ENCODE results near the gene MTRF1.

The MTRF1 gene

DNA sequence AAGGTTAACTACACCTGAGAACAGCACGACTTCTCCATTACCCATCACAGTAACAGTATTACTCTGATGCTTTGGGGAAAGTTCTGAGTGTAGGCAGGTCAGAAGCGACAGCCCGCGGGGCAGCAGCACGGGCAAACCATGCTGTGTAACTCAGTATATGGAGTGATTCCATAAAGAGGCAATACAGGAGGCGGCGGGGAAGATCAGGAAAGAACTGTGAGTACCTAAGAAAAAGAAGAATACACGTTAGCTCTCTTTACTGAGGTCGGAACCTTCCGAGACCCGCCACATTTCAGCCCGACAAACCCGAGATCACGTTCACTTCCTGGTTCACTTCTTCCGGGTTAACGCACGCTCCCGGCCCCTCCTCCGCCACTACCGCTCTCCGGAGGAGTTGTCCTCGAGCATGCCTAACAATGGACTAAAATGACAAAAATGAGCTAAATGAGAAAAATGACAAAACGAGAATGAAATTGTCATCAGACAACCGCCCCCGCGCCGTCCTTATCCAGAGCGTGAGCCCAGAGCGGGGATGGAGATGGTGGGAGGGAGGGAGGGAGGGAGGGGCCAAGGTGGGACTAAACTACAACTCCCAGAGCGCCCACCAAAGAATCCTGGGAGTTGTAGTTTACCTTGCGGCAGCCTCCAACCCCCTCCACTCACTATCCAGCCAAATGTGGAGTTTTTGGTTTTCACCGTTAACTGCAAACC is at the start of gene MTRF1:
Gene MTRF1 (minus strand): TSS at position 316 of the 711 bp plus-strand sequence. CDS start 2,669 bp downstream, outside the sequence.
- TF ChIP-seq GATA2 (IDR thresholded peaks at IDR 0.05; ENCODE audit: low read depth, low read length), result no peak
- no peak for TF ChIP-seq GATA3 (IDR thresholded peaks at IDR 0.05; ENCODE audit: low read depth, low read length)

DNA sequence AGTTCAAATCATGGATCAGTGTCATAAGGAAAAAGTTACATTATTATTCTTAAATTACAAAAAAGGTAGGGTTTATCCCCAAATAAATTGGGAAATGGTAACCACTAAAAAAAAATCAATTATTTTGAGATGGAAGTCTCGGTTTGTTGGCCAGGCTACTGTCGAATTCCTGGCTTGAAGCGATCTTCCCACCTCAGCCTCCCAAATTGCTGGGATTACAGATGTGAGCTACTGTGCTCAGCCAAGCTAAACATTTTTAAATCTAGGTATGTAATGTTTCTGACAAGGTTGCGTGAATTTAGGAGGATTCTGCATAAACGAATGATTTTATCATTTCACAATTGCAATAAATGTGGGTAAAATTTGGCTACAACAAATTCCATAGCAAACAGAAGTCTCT is 49.7 kb upstream of the MTRF1 start:
- TF ChIP-seq GATA2 (IDR thresholded peaks at IDR 0.05; ENCODE audit: low read depth, low read length) (no peak), GATA3 (IDR thresholded peaks at IDR 0.05; ENCODE audit: low read depth, low read length) (no peak)

GRCh38 chr13:41312176-41312500 is 48.8 kb upstream of the MTRF1 start:
- TF ChIP-seq GATA3 (IDR thresholded peaks at IDR 0.05; ENCODE audit: low read depth, low read length), result no peak
- no peak for TF ChIP-seq GATA2 (IDR thresholded peaks at IDR 0.05; ENCODE audit: low read depth, low read length)

- no peak for TF ChIP-seq GATA3 (IDR thresholded peaks at IDR 0.05; ENCODE audit: low read depth, low read length)
- no peak for TF ChIP-seq GATA2 (IDR thresholded peaks at IDR 0.05; ENCODE audit: low read depth, low read length)
Observed at GRCh38 chr13:41311406-41312175, 48.2 kb upstream of the MTRF1 start.

- TF ChIP-seq GATA3 (IDR thresholded peaks at IDR 0.05; ENCODE audit: low read depth, low read length) (no peak), GATA2 (IDR thresholded peaks at IDR 0.05; ENCODE audit: low read depth, low read length) (no peak)
Observed at GRCh38 chr13:41310963-41311405, 47.6 kb upstream of the MTRF1 start, which contains the start of gene NAA16. NAA16 (plus strand) TSS chr13:41311267; CDS start chr13:41311529, 262 bp downstream.

DNA sequence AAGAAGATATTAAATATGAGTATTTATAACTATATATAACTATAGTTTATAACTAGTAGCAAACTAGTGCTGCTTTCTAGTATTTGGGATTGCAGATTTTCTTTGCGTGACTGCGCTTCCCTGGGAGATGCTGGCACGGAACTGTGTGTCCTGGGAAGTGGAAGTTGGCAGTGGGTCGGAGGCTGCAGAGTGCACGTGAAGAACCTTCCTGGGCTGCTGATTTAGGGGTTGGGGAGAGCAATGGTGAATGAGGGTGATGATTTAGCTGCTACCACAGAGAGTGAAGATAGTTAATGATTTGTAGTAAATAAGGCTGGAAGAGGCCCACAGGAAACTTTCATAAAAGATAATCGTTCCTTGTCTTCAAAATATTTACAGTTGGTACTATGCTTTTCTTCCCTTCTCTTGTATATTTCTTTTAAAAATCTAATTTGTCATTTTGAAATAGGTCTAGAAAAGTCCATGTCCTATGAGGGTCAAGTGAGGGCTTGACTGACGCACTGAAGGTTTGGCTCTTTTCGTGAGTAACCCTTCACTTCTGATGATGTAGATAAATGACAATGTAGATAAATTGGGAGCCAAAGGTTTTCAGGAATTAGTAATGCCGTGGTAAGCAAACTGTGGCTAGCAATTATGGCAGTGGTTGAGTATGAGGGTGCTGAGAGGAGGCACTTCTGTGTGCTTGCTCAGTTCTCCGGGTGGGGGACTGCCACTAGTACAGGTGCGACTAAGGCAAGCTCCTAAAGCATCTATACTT is 44.7 kb upstream of the MTRF1 start:
- TF ChIP-seq GATA3 (IDR thresholded peaks at IDR 0.05; ENCODE audit: low read depth, low read length) (no peak), GATA2 (IDR thresholded peaks at IDR 0.05; ENCODE audit: low read depth, low read length) (no peak)

GRCh38 chr13:41306271-41307145 is 43.1 kb upstream of the MTRF1 start:
- no peak for TF ChIP-seq GATA2 (IDR thresholded peaks at IDR 0.05; ENCODE audit: low read depth, low read length)
- no peak for TF ChIP-seq GATA3 (IDR thresholded peaks at IDR 0.05; ENCODE audit: low read depth, low read length)

DNA sequence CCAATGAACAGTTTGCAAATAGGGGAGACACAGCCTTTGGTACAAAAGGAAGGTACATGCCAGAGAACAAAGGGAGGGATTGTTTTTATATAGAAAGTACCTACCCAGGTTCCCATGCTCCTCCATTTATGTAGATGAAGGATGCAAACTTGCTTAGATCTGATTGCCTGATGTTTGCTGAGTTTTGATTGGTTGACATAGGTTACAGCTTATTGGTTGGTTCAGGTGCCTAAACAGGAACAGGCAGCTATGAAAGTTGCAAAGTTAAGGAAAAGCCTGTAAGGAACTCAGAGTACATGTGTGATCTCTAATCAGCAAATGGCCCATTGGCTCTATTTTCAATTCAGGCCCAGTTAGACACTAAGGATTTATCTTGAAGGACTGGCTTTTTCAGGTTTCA is 41.2 kb upstream of the MTRF1 start:
- TF ChIP-seq GATA2 (IDR thresholded peaks at IDR 0.05; ENCODE audit: low read depth, low read length) (no peak), GATA3 (IDR thresholded peaks at IDR 0.05; ENCODE audit: low read depth, low read length) (no peak)

GRCh38 chr13:41302743-41303142 is 39.4 kb upstream of the MTRF1 start:
- no peak for TF ChIP-seq GATA3 (IDR thresholded peaks at IDR 0.05; ENCODE audit: low read depth, low read length)
- TF ChIP-seq GATA2 (IDR thresholded peaks at IDR 0.05; ENCODE audit: low read depth, low read length), result no peak

GRCh38 chr13:41299316-41300094 is 36.1 kb upstream of the MTRF1 start:
- TF ChIP-seq GATA3 (IDR thresholded peaks at IDR 0.05; ENCODE audit: low read depth, low read length), result no peak
- TF ChIP-seq GATA2 (IDR thresholded peaks at IDR 0.05; ENCODE audit: low read depth, low read length), result no peak

- TF ChIP-seq GATA3 (IDR thresholded peaks at IDR 0.05; ENCODE audit: low read depth, low read length) (no peak), GATA2 (IDR thresholded peaks at IDR 0.05; ENCODE audit: low read depth, low read length) (no peak)
Observed at GRCh38 chr13:41296879-41297646, 33.7 kb upstream of the MTRF1 start.

DNA sequence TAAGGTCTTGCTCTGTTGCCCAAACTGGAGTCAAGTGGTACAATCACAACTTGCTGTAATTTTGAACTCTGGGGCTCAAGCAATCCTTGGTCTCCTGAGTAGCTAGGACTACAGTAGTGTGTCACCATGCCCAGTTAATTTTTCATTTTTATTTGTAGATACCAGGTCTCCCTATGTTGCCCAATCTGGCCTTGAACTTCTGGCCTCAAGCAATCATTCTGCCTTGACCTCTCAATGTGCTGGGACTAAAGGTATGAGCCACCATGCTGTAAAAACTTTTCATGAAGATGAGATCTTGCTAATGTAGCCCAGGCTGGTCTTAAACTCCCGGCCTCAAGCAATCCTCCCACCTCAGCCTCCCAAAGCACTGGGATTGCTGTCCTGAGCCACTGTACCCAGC is 32.6 kb upstream of the MTRF1 start:
- TF ChIP-seq GATA2 (IDR thresholded peaks at IDR 0.05; ENCODE audit: low read depth, low read length) (no peak), GATA3 (IDR thresholded peaks at IDR 0.05; ENCODE audit: low read depth, low read length) (no peak)
